GM23338 (cell line): Measurements from ENCODE around the gene DNAJC7.
"Not testable (repeated sequence)": the region's sequence is repeated elsewhere in the genome, so short reads cannot be mapped to it uniquely, and the experiment has no call there.

ENCODE experiments used
- CREB1 ChIP-seq: fragments of 250-450 bp; sonication (Bioruptor Pico); IDR thresholded peaks from 2 replicates; pipeline ENCODE4 v1.5.0; 2020; ENCODE audit warnings: low read depth, mild to moderate bottlenecking, moderate library complexity
- EZH2 ChIP-seq: fragments of 200-600 bp; sonication (generic); IDR thresholded peaks from one replicate; pipeline ENCODE4 v1.8.0; 2017; ENCODE audit warnings: antibody characterized with exemption, mild to moderate bottlenecking, low read depth; ENCODE audit not compliant: unreplicated experiment
- EZH2phosphoT487 ChIP-seq: fragments of 200-600 bp; sonication (generic); IDR thresholded peaks from one replicate; pipeline ENCODE4 v1.8.1; 2018; ENCODE audit warnings: antibody characterized with exemption; ENCODE audit not compliant: unreplicated experiment
- JUNB ChIP-seq: IDR thresholded peaks from one replicate; pipeline ENCODE4 v1.6.1; 2016; ENCODE audit warnings: antibody characterized with exemption; ENCODE audit not compliant: unreplicated experiment
- NANOG ChIP-seq: IDR thresholded peaks from 2 replicates; pipeline ENCODE4 v1.6.1; 2016; ENCODE audit warnings: antibody characterized with exemption, borderline replicate concordance
- POLR2AphosphoS5 ChIP-seq: IDR thresholded peaks from 2 replicates; pipeline ENCODE4 v1.6.1; 2016; ENCODE audit warnings: antibody characterized with exemption, low read depth
- STAT1 ChIP-seq: IDR thresholded peaks from one replicate; pipeline ENCODE4 v1.6.1; 2016; ENCODE audit warnings: antibody characterized with exemption; ENCODE audit not compliant: unreplicated experiment
- ZNF114 ChIP-seq: fragments of 250-450 bp; sonication (Bioruptor Pico); IDR thresholded peaks from 2 replicates; pipeline ENCODE4 v1.5.0; 2020; ENCODE audit warnings: mild to moderate bottlenecking, moderate library complexity
- ZNF331 ChIP-seq: fragments of 250-450 bp; sonication (Bioruptor Pico); IDR thresholded peaks from 2 replicates; pipeline ENCODE4 v1.5.0; 2020; ENCODE audit warnings: low read depth, mild to moderate bottlenecking, moderate library complexity
- TF ChIP-seq, protein P1 (sequence below), 2 experiments: fragments of 200-600 bp in 1 of 2; sonication (generic) in 1 of 2; conservative IDR thresholded peaks; 2 replicates each; pipeline versions ENCODE4 v1.5.1 to v1.6.1; 2016 to 2017; ENCODE audit warnings: antibody characterized with exemption in 2 of 2, low read depth in 2 of 2, mild to moderate bottlenecking in 2 of 2, moderate library complexity in 1 of 2
- TF ChIP-seq, protein P2 (sequence below): IDR thresholded peaks from 2 replicates; pipeline ENCODE4 v1.6.1; 2016; ENCODE audit warnings: antibody characterized with exemption
- TF ChIP-seq, protein P3 (sequence below): IDR thresholded peaks from one replicate; pipeline ENCODE4 v1.6.1; 2018; ENCODE audit warnings: antibody characterized with exemption; ENCODE audit not compliant: unreplicated experiment

DNA sequence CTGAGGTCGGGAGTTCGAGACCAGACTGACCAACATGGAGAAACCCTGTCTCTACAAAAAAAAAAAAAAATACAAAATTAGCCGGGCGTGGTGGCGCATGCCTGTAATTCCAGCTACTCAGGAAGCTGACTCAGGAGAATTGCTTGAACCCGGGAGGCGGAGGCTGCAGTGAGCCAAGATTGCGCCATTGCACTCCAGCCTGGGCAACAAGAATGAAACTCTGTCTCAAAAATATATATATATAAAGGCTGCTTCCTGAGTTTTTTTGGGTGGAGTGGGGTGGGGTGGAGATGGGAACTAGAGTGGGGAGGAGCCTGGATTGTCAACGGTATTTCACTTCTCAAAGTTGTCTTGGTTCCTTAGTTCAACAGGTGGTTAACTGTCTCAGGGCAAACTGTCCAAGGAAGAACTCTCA is 7.0 kb downstream of the DNAJC7 start:
- TF ChIP-seq, protein P1, sequence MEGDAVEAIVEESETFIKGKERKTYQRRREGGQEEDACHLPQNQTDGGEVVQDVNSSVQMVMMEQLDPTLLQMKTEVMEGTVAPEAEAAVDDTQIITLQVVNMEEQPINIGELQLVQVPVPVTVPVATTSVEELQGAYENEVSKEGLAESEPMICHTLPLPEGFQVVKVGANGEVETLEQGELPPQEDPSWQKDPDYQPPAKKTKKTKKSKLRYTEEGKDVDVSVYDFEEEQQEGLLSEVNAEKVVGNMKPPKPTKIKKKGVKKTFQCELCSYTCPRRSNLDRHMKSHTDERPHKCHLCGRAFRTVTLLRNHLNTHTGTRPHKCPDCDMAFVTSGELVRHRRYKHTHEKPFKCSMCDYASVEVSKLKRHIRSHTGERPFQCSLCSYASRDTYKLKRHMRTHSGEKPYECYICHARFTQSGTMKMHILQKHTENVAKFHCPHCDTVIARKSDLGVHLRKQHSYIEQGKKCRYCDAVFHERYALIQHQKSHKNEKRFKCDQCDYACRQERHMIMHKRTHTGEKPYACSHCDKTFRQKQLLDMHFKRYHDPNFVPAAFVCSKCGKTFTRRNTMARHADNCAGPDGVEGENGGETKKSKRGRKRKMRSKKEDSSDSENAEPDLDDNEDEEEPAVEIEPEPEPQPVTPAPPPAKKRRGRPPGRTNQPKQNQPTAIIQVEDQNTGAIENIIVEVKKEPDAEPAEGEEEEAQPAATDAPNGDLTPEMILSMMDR (conservative IDR thresholded peaks at IDR 0.05; ENCODE audit: low read depth in 2 of 2) = not testable (repeated sequence)
- not testable (repeated sequence) for TF ChIP-seq EZH2phosphoT487; POLR2AphosphoS5; JUNB; ZNF331; CREB1 (CRISPR knock-in tag); EZH2; STAT1; ZNF114 (CRISPR knock-in tag); NANOG
- TF ChIP-seq, protein P2, sequence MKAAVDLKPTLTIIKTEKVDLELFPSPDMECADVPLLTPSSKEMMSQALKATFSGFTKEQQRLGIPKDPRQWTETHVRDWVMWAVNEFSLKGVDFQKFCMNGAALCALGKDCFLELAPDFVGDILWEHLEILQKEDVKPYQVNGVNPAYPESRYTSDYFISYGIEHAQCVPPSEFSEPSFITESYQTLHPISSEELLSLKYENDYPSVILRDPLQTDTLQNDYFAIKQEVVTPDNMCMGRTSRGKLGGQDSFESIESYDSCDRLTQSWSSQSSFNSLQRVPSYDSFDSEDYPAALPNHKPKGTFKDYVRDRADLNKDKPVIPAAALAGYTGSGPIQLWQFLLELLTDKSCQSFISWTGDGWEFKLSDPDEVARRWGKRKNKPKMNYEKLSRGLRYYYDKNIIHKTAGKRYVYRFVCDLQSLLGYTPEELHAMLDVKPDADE = not testable (repeated sequence)
- TF ChIP-seq, protein P3, sequence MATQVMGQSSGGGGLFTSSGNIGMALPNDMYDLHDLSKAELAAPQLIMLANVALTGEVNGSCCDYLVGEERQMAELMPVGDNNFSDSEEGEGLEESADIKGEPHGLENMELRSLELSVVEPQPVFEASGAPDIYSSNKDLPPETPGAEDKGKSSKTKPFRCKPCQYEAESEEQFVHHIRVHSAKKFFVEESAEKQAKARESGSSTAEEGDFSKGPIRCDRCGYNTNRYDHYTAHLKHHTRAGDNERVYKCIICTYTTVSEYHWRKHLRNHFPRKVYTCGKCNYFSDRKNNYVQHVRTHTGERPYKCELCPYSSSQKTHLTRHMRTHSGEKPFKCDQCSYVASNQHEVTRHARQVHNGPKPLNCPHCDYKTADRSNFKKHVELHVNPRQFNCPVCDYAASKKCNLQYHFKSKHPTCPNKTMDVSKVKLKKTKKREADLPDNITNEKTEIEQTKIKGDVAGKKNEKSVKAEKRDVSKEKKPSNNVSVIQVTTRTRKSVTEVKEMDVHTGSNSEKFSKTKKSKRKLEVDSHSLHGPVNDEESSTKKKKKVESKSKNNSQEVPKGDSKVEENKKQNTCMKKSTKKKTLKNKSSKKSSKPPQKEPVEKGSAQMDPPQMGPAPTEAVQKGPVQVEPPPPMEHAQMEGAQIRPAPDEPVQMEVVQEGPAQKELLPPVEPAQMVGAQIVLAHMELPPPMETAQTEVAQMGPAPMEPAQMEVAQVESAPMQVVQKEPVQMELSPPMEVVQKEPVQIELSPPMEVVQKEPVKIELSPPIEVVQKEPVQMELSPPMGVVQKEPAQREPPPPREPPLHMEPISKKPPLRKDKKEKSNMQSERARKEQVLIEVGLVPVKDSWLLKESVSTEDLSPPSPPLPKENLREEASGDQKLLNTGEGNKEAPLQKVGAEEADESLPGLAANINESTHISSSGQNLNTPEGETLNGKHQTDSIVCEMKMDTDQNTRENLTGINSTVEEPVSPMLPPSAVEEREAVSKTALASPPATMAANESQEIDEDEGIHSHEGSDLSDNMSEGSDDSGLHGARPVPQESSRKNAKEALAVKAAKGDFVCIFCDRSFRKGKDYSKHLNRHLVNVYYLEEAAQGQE = not testable (repeated sequence)
